Endothelial cell (in vitro differentiated cells): ENCODE measurements around the gene CHST12. TPM values are rescaled to one million over a fixed set of nuclear protein-coding genes. Genes with fewer than 3 reads are reported as not detected.
"Not testable (repeated sequence)": the region's sequence is repeated elsewhere in the genome, so short reads cannot be mapped to it uniquely, and the experiment has no call there.

ENCODE experiments used
- DNase-seq: peaks from one replicate; pipeline ENCODE4 v3.0.0; 2021; ENCODE audit warnings: low spot score
- H3K27ac Mint-ChIP-seq: one replicate; pipeline ENCODE4 v1.8.0; 2021; ENCODE audit warnings: mixed read lengths, inconsistent platforms; ENCODE audit not compliant: unreplicated experiment
- H3K27me3 Mint-ChIP-seq: one replicate; pipeline ENCODE4 v1.8.0; 2021; ENCODE audit warnings: mild to moderate bottlenecking, moderate library complexity, mixed read lengths, inconsistent platforms; ENCODE audit not compliant: unreplicated experiment
- H3K36me3 Mint-ChIP-seq: one replicate; pipeline ENCODE4 v1.8.0; 2021; ENCODE audit warnings: mild to moderate bottlenecking, low read depth, mixed read lengths, inconsistent platforms; ENCODE audit not compliant: unreplicated experiment
- H3K4me1 Mint-ChIP-seq: one replicate; pipeline ENCODE4 v1.8.0; 2021; ENCODE audit warnings: mild to moderate bottlenecking, mixed read lengths, inconsistent platforms; ENCODE audit not compliant: unreplicated experiment
- H3K4me3 Mint-ChIP-seq: one replicate; pipeline ENCODE4 v1.8.0; 2021; ENCODE audit warnings: mild to moderate bottlenecking, mixed read lengths, inconsistent platforms; ENCODE audit not compliant: unreplicated experiment
- H3K9me3 Mint-ChIP-seq: one replicate; pipeline ENCODE4 v1.8.0; 2021; ENCODE audit warnings: mixed read lengths, inconsistent platforms; ENCODE audit not compliant: unreplicated experiment
- total RNA-seq: library from RNA; stranded (reverse); fragmentation: NEBNext Ultra II Directional; extraction: Animal tissue kit (Norgen Biotek cat#: 25700); gene quantifications from one replicate; pipeline ENCODE4 v1.2.1, GENCODE V29; 2021; ENCODE audit not compliant: unreplicated experiment
- TF ChIP-seq, protein P1 (sequence below): fragments of 200-600 bp; sonication (generic); IDR thresholded peaks from one replicate; pipeline ENCODE4 v1.5.0; 2021; ENCODE audit warnings: antibody characterized with exemption; ENCODE audit not compliant: unreplicated experiment

CHST12 gene
- total RNA-seq, 1 donor from 2014 or later = 26.9 TPM

DNA sequence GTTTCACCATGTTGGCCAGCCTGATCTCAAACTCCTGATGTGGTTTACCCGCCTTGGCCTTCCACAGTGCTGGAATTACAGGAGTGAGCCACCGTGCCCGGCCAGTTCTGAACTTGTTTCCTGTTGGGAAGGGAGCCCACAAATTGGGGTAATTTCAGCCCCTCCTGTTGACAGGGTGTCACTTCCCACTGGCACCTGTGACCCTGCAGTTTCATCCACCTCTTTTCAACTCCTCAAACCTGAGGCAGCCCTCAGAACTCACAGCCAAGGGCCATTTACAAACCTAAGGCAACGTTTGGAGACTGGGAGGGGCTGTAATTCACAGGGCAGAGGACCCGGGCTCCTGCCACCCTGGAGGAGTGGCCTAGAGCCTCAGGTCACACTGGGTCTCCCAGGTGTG is 22.2 kb upstream of the CHST12 start:
- TF ChIP-seq, protein P1, sequence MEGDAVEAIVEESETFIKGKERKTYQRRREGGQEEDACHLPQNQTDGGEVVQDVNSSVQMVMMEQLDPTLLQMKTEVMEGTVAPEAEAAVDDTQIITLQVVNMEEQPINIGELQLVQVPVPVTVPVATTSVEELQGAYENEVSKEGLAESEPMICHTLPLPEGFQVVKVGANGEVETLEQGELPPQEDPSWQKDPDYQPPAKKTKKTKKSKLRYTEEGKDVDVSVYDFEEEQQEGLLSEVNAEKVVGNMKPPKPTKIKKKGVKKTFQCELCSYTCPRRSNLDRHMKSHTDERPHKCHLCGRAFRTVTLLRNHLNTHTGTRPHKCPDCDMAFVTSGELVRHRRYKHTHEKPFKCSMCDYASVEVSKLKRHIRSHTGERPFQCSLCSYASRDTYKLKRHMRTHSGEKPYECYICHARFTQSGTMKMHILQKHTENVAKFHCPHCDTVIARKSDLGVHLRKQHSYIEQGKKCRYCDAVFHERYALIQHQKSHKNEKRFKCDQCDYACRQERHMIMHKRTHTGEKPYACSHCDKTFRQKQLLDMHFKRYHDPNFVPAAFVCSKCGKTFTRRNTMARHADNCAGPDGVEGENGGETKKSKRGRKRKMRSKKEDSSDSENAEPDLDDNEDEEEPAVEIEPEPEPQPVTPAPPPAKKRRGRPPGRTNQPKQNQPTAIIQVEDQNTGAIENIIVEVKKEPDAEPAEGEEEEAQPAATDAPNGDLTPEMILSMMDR = no peak
- no peak overlapping the region for H3K27ac Mint-ChIP-seq
- no peaks in the 10 kb centered on the region for H3K4me1 Mint-ChIP-seq

GRCh38 chr7:2381881-2382509 is 21.4 kb upstream of the CHST12 start:
- TF ChIP-seq, protein P1 = no peak
- Mint-ChIP-seq H3K4me3 (peak overlapping the region; percentile 25), H3K9me3 (no peaks in the 10 kb centered on the region), H3K4me1 (no peaks in the 10 kb centered on the region), H3K27ac (peak overlapping the region; percentile 24), H3K27me3 (peaks cover 5% of the 10 kb centered on the region), H3K36me3 (peaks cover 35% of the 10 kb centered on the region)
- no peak for DNase-seq

More for the DNA sequence above, 22.2 kb upstream of the CHST12 start:
- DNase-seq = no peak
- H3K4me3 Mint-ChIP-seq = no peak overlapping the region
- H3K36me3 Mint-ChIP-seq = peaks cover 40% of the 10 kb centered on the region
- H3K27me3 Mint-ChIP-seq = peaks cover 9% of the 10 kb centered on the region
- H3K9me3 Mint-ChIP-seq = no peaks in the 10 kb centered on the region

DNA sequence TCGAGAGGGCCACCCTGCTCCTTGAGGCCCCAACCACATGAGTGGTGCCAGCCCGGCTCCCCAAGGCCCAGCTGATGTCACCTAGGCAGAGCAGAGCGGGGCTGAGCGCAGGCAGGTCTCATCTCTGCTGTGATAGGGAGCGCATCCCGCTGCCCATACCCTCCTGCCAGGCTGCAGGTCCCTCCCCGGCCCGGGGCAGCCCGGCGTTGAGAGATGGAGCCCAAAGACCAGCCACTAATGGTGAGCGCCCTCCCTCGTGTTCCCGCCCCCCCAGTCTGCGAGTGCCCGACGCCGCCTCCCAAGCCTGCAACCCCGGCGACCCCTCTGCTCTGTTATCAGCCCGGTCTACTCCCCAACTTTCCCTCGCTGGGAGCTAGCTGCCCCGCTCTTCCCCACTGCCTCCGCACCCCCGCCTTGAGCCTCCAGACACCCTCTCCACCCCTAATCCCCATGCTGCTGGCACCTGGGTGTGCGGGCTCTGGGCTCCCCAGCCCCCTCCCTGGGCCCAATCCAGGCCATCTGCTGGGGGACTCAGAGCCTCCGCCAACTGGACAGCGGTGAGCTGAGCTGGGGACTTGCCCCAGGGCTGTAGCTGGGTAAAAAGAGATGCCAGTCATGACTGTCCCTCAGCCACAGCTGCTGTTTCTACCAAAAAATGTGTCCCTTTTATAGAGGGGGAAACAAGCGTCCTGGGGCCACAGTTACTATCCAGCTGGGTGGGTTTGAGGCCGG is 19.7 kb upstream of the CHST12 start:
- H3K4me3 Mint-ChIP-seq = no peak overlapping the region
- TF ChIP-seq, protein P1 = no peak
- peaks cover 25% of the 10 kb centered on the region for H3K36me3 Mint-ChIP-seq
- peaks cover 2% of the 10 kb centered on the region for H3K27me3 Mint-ChIP-seq
- no peaks in the 10 kb centered on the region for H3K4me1 Mint-ChIP-seq
- no peak overlapping the region for H3K27ac Mint-ChIP-seq
- H3K9me3 Mint-ChIP-seq = no peaks in the 10 kb centered on the region
- no peak for DNase-seq

GRCh38 chr7:2384354-2385243 is 18.8 kb upstream of the CHST12 start:
- Mint-ChIP-seq H3K9me3 (no peaks in the 10 kb centered on the region), H3K27me3 (peaks cover 2% of the 10 kb centered on the region), H3K36me3 (peaks cover 21% of the 10 kb centered on the region), H3K4me1 (no peaks in the 10 kb centered on the region), H3K27ac (no peak overlapping the region), H3K4me3 (no peak overlapping the region)
- TF ChIP-seq, protein P1 = no peak
- DNase-seq = no peak

DNA sequence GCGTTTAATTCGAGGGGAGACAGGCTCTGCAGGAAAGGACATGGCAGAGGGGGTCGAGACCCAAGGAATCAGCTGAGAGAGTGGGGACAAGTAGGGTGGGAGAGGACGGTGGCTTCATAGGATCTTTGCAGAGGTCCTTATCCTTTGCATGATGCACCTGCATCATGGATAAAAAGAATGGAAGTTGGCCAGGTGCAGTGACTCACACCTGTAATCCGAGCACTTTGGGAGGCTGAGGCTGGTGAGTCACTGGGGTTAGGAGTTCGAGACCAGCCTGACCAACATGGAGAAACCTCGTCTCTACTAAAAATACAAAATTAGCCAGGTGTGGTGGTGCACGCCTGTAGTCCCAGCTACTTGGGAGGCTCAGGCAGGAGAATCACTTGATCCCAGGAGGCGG is 17.3 kb upstream of the CHST12 start:
- H3K9me3 Mint-ChIP-seq, H3K27me3 Mint-ChIP-seq, H3K4me3 Mint-ChIP-seq, H3K4me1 Mint-ChIP-seq, H3K27ac Mint-ChIP-seq, DNase-seq: not testable (repeated sequence)
- peaks cover 11% of the 10 kb centered on the region for H3K36me3 Mint-ChIP-seq
